Bone marrow (tissue), 2 donors: Measurements from ENCODE around the gene MYB.

ENCODE experiments used
- DNase-seq, 2 donors: peaks; one replicate each; lab custom pipeline; 2025; lab: John Stamatoyannopoulos, UW

Gene MYB

GRCh38 chr6:135250751-135251497 is 69.8 kb downstream of the MYB start:
- no peak for DNase-seq

GRCh38 chr6:135251498-135252441 is 70.7 kb downstream of the MYB start:
- no peak for DNase-seq

- DNase-seq: no peak
These were observed 73.4 kb downstream of the MYB start for GRCh38 chr6:135254471-135254870.

- no peak for DNase-seq
These were observed 75.8 kb downstream of the MYB start for GRCh38 chr6:135256866-135257265.

- no peak for DNase-seq
These were observed 76.7 kb downstream of the MYB start for GRCh38 chr6:135257631-135258405.

- no peak for DNase-seq
These were observed 77.9 kb downstream of the MYB start for GRCh38 chr6:135258970-135259369.

GRCh38 chr6:135260612-135261011 is 79.5 kb downstream of the MYB start:
- DNase-seq: no peak

- no peak for DNase-seq
These were observed 81.0 kb downstream of the MYB start for GRCh38 chr6:135261872-135262725.

- no peak for DNase-seq
These were observed 84.2 kb downstream of the MYB start for GRCh38 chr6:135265278-135265677.

- DNase-seq: no peak
These were observed 85.6 kb downstream of the MYB start for GRCh38 chr6:135266675-135267074.

- DNase-seq: no peak
These were observed 86.0 kb downstream of the MYB start for GRCh38 chr6:135267085-135267484.

- no peak for DNase-seq
These were observed 87.2 kb downstream of the MYB start for GRCh38 chr6:135268263-135268662.

GRCh38 chr6:135268740-135269139 is 87.6 kb downstream of the MYB start:
- no peak for DNase-seq
